H9 (cell line): ENCODE measurements around the gene MDGA2. TPM values are rescaled to one million over a fixed set of nuclear protein-coding genes. Genes with fewer than 3 reads are reported as not detected.

ENCODE experiments used
- DNase-seq: peaks from one replicate; pipeline ENCODE4 v3.0.0-alpha.2; 2017
- H2AFZ ChIP-seq: one replicate; pipeline ENCODE4 v1.6.1; 2013; ENCODE audit warnings: mild to moderate bottlenecking, low read length, control low read depth, moderate library complexity
- H2AK5ac ChIP-seq: 2 replicates; pipeline ENCODE4 v1.6.1; 2013; ENCODE audit warnings: low read length, control low read depth, mixed read lengths; ENCODE audit not compliant: insufficient read length
- H2BK120ac ChIP-seq: one replicate; pipeline ENCODE4 v1.6.1; 2013; ENCODE audit warnings: low read depth, mild to moderate bottlenecking, low read length, control low read depth, inconsistent platforms; ENCODE audit not compliant: poor library complexity, severe bottlenecking
- H2BK12ac ChIP-seq: 2 replicates; pipeline ENCODE4 v1.6.1; 2013; ENCODE audit warnings: low read length, control low read depth, mixed read lengths, low read depth; ENCODE audit not compliant: insufficient read length
- H2BK15ac ChIP-seq: 2 replicates; pipeline ENCODE4 v1.6.1; 2013; ENCODE audit warnings: low read depth, low read length, control low read depth
- H2BK20ac ChIP-seq: one replicate; pipeline ENCODE4 v1.6.1; 2013; ENCODE audit warnings: low read depth, mild to moderate bottlenecking, low read length, control low read depth, inconsistent platforms; ENCODE audit not compliant: poor library complexity, severe bottlenecking
- H2BK5ac ChIP-seq: 2 replicates; pipeline ENCODE4 v1.6.1; 2013; ENCODE audit warnings: low read length, control low read depth, mixed read lengths; ENCODE audit not compliant: insufficient read length
- H3K14ac ChIP-seq: 2 replicates; pipeline ENCODE4 v1.6.1; 2013; ENCODE audit warnings: low read length, control low read depth; ENCODE audit not compliant: insufficient read depth
- H3K18ac ChIP-seq: 2 replicates; pipeline ENCODE4 v1.6.1; 2013; ENCODE audit warnings: low read depth, mild to moderate bottlenecking, mixed read lengths, low read length, control low read depth; ENCODE audit not compliant: insufficient read length
- H3K23ac ChIP-seq: 2 replicates; pipeline ENCODE4 v1.6.1; 2013; ENCODE audit warnings: low read length, control low read depth, mixed read lengths, low read depth; ENCODE audit not compliant: insufficient read length
- H3K23me2 ChIP-seq: 2 replicates; pipeline ENCODE4 v1.6.1; 2013; ENCODE audit warnings: low read depth, mild to moderate bottlenecking, mixed read lengths, low read length, control low read depth; ENCODE audit not compliant: insufficient read length, poor library complexity, severe bottlenecking
- H3K27ac ChIP-seq: 2 replicates; pipeline ENCODE4 v1.5.1; 2013; ENCODE audit warnings: low read length, control low read depth, mixed read lengths, low read depth; ENCODE audit not compliant: insufficient read length
- H3K27me3 ChIP-seq: 2 replicates; pipeline ENCODE4 v1.6.1; 2013; ENCODE audit warnings: low read length, control low read depth, inconsistent platforms; ENCODE audit not compliant: insufficient read depth
- H3K4ac ChIP-seq: 2 replicates; pipeline ENCODE4 v1.6.1; 2013; ENCODE audit warnings: low read depth, mild to moderate bottlenecking, control low read depth, inconsistent platforms, low read length, moderate library complexity
- H3K4me1 ChIP-seq: 2 replicates; pipeline ENCODE4 v1.6.1; 2013; ENCODE audit warnings: low read length, control low read depth, inconsistent platforms; ENCODE audit not compliant: insufficient read depth
- H3K4me2 ChIP-seq: 2 replicates; pipeline ENCODE4 v1.6.1; 2013; ENCODE audit warnings: low read length, control low read depth, mixed read lengths; ENCODE audit not compliant: insufficient read length, insufficient read depth
- H3K56ac ChIP-seq: 2 replicates; pipeline ENCODE4 v1.6.1; 2013; ENCODE audit warnings: low read depth, mild to moderate bottlenecking, mixed read lengths, low read length, control low read depth; ENCODE audit not compliant: insufficient read length
- H3K79me1 ChIP-seq: 2 replicates; pipeline ENCODE4 v1.6.1; 2013; ENCODE audit warnings: low read depth, mild to moderate bottlenecking, moderate library complexity, low read length, control low read depth, inconsistent platforms; ENCODE audit not compliant: insufficient read depth, poor library complexity, severe bottlenecking
- H3K79me2 ChIP-seq: 2 replicates; pipeline ENCODE4 v1.6.1; 2013; ENCODE audit warnings: low read length, control low read depth, inconsistent platforms; ENCODE audit not compliant: insufficient read depth
- H3K9ac ChIP-seq: 2 replicates; pipeline ENCODE4 v1.6.1; 2013; ENCODE audit warnings: low read length, control low read depth, mixed read lengths; ENCODE audit not compliant: insufficient read length; ENCODE audit errors: extremely low read depth
- H3K9me3 ChIP-seq: one replicate; pipeline ENCODE4 v1.6.1; 2013; ENCODE audit warnings: low read depth, low read length, inconsistent platforms; ENCODE audit not compliant: control insufficient read depth
- H3T11ph ChIP-seq: one replicate; pipeline ENCODE4 v1.6.1; 2013; ENCODE audit warnings: mild to moderate bottlenecking, low read length, control low read depth, inconsistent platforms
- H4K20me1 ChIP-seq: one replicate; pipeline ENCODE4 v1.6.1; 2013; ENCODE audit not compliant: control insufficient read depth, insufficient read length, insufficient read depth
- H4K5ac ChIP-seq: 2 replicates; pipeline ENCODE4 v1.6.1; 2013; ENCODE audit warnings: low read depth, mild to moderate bottlenecking, mixed read lengths, low read length, control low read depth; ENCODE audit not compliant: insufficient read length
- H4K8ac ChIP-seq: replicated peaks from 2 replicates; pipeline ENCODE4 v1.6.1; 2013; ENCODE audit warnings: low read length, control low read depth, mixed read lengths, low read depth; ENCODE audit not compliant: insufficient read length
- H4K91ac ChIP-seq: 2 replicates; pipeline ENCODE4 v1.6.1; 2013; ENCODE audit warnings: low read depth, mild to moderate bottlenecking, moderate library complexity, mixed read lengths, low read length, control low read depth; ENCODE audit not compliant: insufficient read length
- H3K27ac Mint-ChIP-seq, 3 experiments: 2 replicates in 2 of 3; 3 replicates in 1 of 3; pipeline ENCODE4 v1.8.0; 2020 to 2021; ENCODE audit warnings: mixed read lengths in 3 of 3, mild to moderate bottlenecking in 1 of 3, moderate library complexity in 1 of 3
- H3K27me3 Mint-ChIP-seq: 2 replicates; pipeline ENCODE4 v1.8.0; 2021; ENCODE audit warnings: low read depth, mild to moderate bottlenecking, moderate library complexity, mixed read lengths
- H3K36me3 Mint-ChIP-seq, 3 experiments: 2 replicates in 2 of 3; 3 replicates in 1 of 3; pipeline ENCODE4 v1.8.0; 2020 to 2021; ENCODE audit warnings: low read depth in 3 of 3, mixed read lengths in 3 of 3; ENCODE audit not compliant: insufficient read depth in 1 of 3
- H3K4me1 Mint-ChIP-seq, 2 experiments: 2 replicates each; pipeline ENCODE4 v1.8.0; 2020; ENCODE audit warnings: mixed read lengths in 2 of 2
- H3K4me3 Mint-ChIP-seq, 2 experiments: 2 replicates in 1 of 2; 3 replicates in 1 of 2; pipeline ENCODE4 v1.8.0; 2020 to 2021; ENCODE audit warnings: mild to moderate bottlenecking in 2 of 2, mixed read lengths in 2 of 2, moderate library complexity in 1 of 2
- H3K9me3 Mint-ChIP-seq, 2 experiments: 2 replicates in 1 of 2; 3 replicates in 1 of 2; pipeline ENCODE4 v1.8.0; 2020; ENCODE audit warnings: mild to moderate bottlenecking in 2 of 2, mixed read lengths in 2 of 2, moderate library complexity in 1 of 2
- WGBS: extraction: QIAGEN DNeasy Blood & Tissue Kit; methylation state at CpG from one replicate; pipeline ENCODE4 v1.1.7; 2013; ENCODE audit warnings: missing lambda C conversion rate, low lambda C conversion rate, mixed read lengths; ENCODE audit not compliant: insufficient read length; ENCODE audit errors: extremely low coverage; 5-methylcytosine and 5-hydroxymethylcytosine counted together
- total RNA-seq: library from RNA; stranded (reverse); gene quantifications from 2 replicates; pipeline ENCODE4 v1.2.1, GENCODE V29; 2021
- TF ChIP-seq, protein P1 (sequence below): fragments of 200-600 bp; sonication (generic); conservative IDR thresholded peaks from 3 replicates; pipeline ENCODE4 v1.8.0; 2021; ENCODE audit warnings: antibody characterized with exemption, mild to moderate bottlenecking

The MDGA2 gene
- total RNA-seq, 1 experiment from 2014 or later = 1.9 TPM

GRCh38 chr14:46964378-46964777 lies 711.0 kb downstream of the MDGA2 start:
- H3K18ac ChIP-seq = no peak overlapping the region
- no peaks in the 10 kb centered on the region for H4K20me1 ChIP-seq
- H3K23ac ChIP-seq = no peak overlapping the region
- no peaks in the 10 kb centered on the region for H3K4me1 ChIP-seq
- H4K5ac ChIP-seq = no peak overlapping the region
- H3K36me3 Mint-ChIP-seq = no peaks in the 10 kb centered on the region; a peak in 1 of 7 replicates
- H3K27ac Mint-ChIP-seq = no peak overlapping the region
- DNase-seq = no peak
- no peak overlapping the region for H3K4me3 Mint-ChIP-seq
- H3K79me1 ChIP-seq = no peaks in the 10 kb centered on the region
- no peak overlapping the region for H2BK15ac ChIP-seq
- no peak overlapping the region for H4K8ac ChIP-seq
- no peak overlapping the region for H3K4ac ChIP-seq
- no peaks in the 10 kb centered on the region for H3K9me3 ChIP-seq
- no peak overlapping the region for H2AFZ ChIP-seq
- H3K79me2 ChIP-seq = no peaks in the 10 kb centered on the region
- no peak overlapping the region for H3K14ac ChIP-seq
- H2BK20ac ChIP-seq = no peak overlapping the region
- WGBS = no CpG with 5 or more reads among the region's 3 CpGs
- no peak overlapping the region for H3K56ac ChIP-seq
- no peaks in the 10 kb centered on the region for H3K4me1 Mint-ChIP-seq
- H3K4me2 ChIP-seq = no peak overlapping the region
- no peak overlapping the region for H2BK5ac ChIP-seq
- no peak overlapping the region for H2BK12ac ChIP-seq
- H4K91ac ChIP-seq = no peak overlapping the region
- no peaks in the 10 kb centered on the region for H3K27me3 Mint-ChIP-seq
- no peaks in the 10 kb centered on the region for H3K9me3 Mint-ChIP-seq
- no peak overlapping the region for H3K27ac ChIP-seq
- no peaks in the 10 kb centered on the region for H3K23me2 ChIP-seq
- no peak overlapping the region for H2AK5ac ChIP-seq
- H3K27me3 ChIP-seq = no peaks in the 10 kb centered on the region
- no peak overlapping the region for H3K9ac ChIP-seq
- no peak overlapping the region for H3T11ph ChIP-seq
- no peak overlapping the region for H2BK120ac ChIP-seq
- TF ChIP-seq, protein P1, sequence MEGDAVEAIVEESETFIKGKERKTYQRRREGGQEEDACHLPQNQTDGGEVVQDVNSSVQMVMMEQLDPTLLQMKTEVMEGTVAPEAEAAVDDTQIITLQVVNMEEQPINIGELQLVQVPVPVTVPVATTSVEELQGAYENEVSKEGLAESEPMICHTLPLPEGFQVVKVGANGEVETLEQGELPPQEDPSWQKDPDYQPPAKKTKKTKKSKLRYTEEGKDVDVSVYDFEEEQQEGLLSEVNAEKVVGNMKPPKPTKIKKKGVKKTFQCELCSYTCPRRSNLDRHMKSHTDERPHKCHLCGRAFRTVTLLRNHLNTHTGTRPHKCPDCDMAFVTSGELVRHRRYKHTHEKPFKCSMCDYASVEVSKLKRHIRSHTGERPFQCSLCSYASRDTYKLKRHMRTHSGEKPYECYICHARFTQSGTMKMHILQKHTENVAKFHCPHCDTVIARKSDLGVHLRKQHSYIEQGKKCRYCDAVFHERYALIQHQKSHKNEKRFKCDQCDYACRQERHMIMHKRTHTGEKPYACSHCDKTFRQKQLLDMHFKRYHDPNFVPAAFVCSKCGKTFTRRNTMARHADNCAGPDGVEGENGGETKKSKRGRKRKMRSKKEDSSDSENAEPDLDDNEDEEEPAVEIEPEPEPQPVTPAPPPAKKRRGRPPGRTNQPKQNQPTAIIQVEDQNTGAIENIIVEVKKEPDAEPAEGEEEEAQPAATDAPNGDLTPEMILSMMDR = no peak
